Large intestine (tissue), 3 donors: ENCODE data around the gene MRPL16. TPM values are rescaled to one million over a fixed set of nuclear protein-coding genes. Genes with fewer than 3 reads are reported as not detected.
"Not testable (repeated sequence)": the region's sequence is repeated elsewhere in the genome, so short reads cannot be mapped to it uniquely, and the experiment has no call there.

Experiments used
- DNase-seq, 2 donors: peaks; one replicate each; pipeline versions ENCODE4 v3.0.0 to v3.0.0-alpha.2; 2013
- H3K27ac ChIP-seq: one replicate; pipeline ENCODE4 v1.5.1; 2013; ENCODE audit warnings: low read length
- H3K27me3 ChIP-seq: 2 replicates; pipeline ENCODE4 v1.6.1; 2013; ENCODE audit warnings: low read length; ENCODE audit not compliant: control insufficient read depth, insufficient read depth
- H3K36me3 ChIP-seq: 2 replicates; pipeline ENCODE4 v1.6.1; 2013; ENCODE audit warnings: low read length; ENCODE audit not compliant: control insufficient read depth, insufficient read depth
- H3K4me1 ChIP-seq: one replicate; pipeline ENCODE4 v1.6.1; 2013; ENCODE audit warnings: low read length; ENCODE audit not compliant: control insufficient read depth, insufficient read depth
- H3K4me3 ChIP-seq: one replicate; pipeline ENCODE4 v1.5.1; 2013; ENCODE audit warnings: low read length
- H3K9me3 ChIP-seq: one replicate; pipeline ENCODE4 v1.6.1; 2013; ENCODE audit warnings: mild to moderate bottlenecking, low read depth, low read length, moderate library complexity; ENCODE audit not compliant: control insufficient read depth
- whole genome bisulfite sequencing: methylation state at CpG from one replicate; pipeline ENCODE4 v1.1.5; 2013; ENCODE audit warnings: low lambda C conversion rate; ENCODE audit not compliant: insufficient coverage; 5-methylcytosine and 5-hydroxymethylcytosine counted together
- polyA plus RNA-seq: library from polyadenylated mRNA; unstranded; fragments of 120-200 nt; gene quantifications from one replicate; pipeline ENCODE4 v1.2.1, GENCODE V29; 2013

The MRPL16 gene
- polyA plus RNA-seq, 1 donor: 52.4 TPM

GRCh38 chr11:59794417-59794816, 16.2 kb downstream of the MRPL16 start:
- Histone ChIP-seq H3K9me3 (no peaks in the 10 kb centered on the region), H3K4me3 (no peak overlapping the region), H3K4me1 (no peaks in the 10 kb centered on the region), H3K27me3 (no peaks in the 10 kb centered on the region), H3K36me3 (peaks cover 85% of the 10 kb centered on the region), H3K27ac (no peak overlapping the region)
- WGBS: 100% methylated on average over 1 of the region's 3 CpGs
- DNase-seq: no peak

GRCh38 chr11:59792507-59792906, 18.1 kb downstream of the MRPL16 start:
- DNase-seq: no peak
- no peak overlapping the region for H3K4me3 ChIP-seq
- H3K4me1 ChIP-seq: peaks cover 4% of the 10 kb centered on the region
- WGBS: no CpG with 5 or more reads among the region's 1 CpG
- no peaks in the 10 kb centered on the region for H3K27me3 ChIP-seq
- no peaks in the 10 kb centered on the region for H3K9me3 ChIP-seq
- H3K36me3 ChIP-seq: peaks cover 95% of the 10 kb centered on the region
- no peak overlapping the region for H3K27ac ChIP-seq

GRCh38 chr11:59791639-59792038, 18.9 kb downstream of the MRPL16 start:
- peaks cover 10% of the 10 kb centered on the region for H3K4me1 ChIP-seq
- peaks cover 89% of the 10 kb centered on the region for H3K36me3 ChIP-seq
- no peak overlapping the region for H3K27ac ChIP-seq
- DNase-seq: no peak
- no peaks in the 10 kb centered on the region for H3K27me3 ChIP-seq
- H3K9me3 ChIP-seq: no peaks in the 10 kb centered on the region
- WGBS: 0% methylated on average over 1 of the region's 4 CpGs
- no peak overlapping the region for H3K4me3 ChIP-seq

DNA sequence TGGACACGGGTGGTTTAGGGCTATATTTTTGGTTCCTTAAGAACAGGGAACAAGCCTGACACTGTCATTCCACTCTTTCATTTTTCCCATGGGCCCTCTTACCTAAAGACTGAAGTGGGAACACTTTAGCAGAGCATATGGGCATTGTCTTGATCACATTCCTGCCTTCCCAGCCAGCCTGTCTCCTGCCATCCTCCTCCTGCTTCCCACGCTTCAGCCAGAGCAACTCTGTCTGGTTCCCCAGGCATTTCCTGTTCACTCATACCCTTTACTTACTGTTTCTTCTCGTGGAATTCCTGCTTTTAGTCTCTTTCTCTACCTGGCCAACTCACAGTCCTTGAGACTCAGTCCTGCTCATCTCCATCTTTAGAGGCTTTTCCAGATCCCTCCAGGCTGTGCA, 22.8 kb downstream of the MRPL16 start:
- Histone ChIP-seq H3K4me3 (no peak overlapping the region), H3K4me1 (peaks cover 19% of the 10 kb centered on the region), H3K27me3 (no peaks in the 10 kb centered on the region), H3K36me3 (peaks cover 61% of the 10 kb centered on the region), H3K27ac (peak overlapping the region; percentile 86), H3K9me3 (peaks cover 3% of the 10 kb centered on the region)
- no CpG with 5 or more reads among the region's 3 CpGs for WGBS
- no peak for DNase-seq

- DNase-seq: no peak
- Histone ChIP-seq H3K36me3 (peaks cover 55% of the 10 kb centered on the region), H3K27ac (peak overlapping the region; percentile 86), H3K9me3 (peaks cover 3% of the 10 kb centered on the region), H3K4me3 (no peak overlapping the region), H3K27me3 (no peaks in the 10 kb centered on the region), H3K4me1 (peaks cover 19% of the 10 kb centered on the region)
- 80% methylated on average over 1 of the region's 4 CpGs for WGBS
These were observed 23.4 kb downstream of the MRPL16 start for GRCh38 chr11:59787255-59787588.

- H3K4me3 ChIP-seq: no peak overlapping the region
- H3K27me3 ChIP-seq: no peaks in the 10 kb centered on the region
- H3K27ac ChIP-seq: peak overlapping the region; percentile 86
- no CpG with 5 or more reads among the region's 4 CpGs for WGBS
- H3K9me3 ChIP-seq: peaks cover 3% of the 10 kb centered on the region
- H3K36me3 ChIP-seq: peaks cover 49% of the 10 kb centered on the region
- DNase-seq: no peak
- H3K4me1 ChIP-seq: peaks cover 19% of the 10 kb centered on the region
These were observed 24.8 kb downstream of the MRPL16 start for GRCh38 chr11:59785818-59786217.

DNA sequence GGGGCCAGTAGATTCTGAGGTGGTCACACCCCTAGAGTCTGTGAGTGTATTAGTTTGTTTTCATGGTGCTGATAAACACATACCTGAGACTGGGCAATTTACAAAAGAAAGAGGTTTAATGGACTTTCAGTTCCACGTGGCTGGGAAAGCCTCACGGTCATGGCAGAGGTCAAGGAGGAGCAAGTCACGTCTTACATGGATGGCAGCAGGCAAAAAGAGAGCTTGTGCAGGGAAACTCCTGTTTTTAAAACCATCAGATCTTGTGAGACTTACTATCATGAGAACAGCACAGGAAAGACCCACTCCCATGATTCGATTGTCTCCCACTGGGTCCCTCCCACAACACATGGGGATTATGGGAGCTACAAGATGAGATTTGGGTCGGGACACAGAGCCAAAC, 26.1 kb downstream of the MRPL16 start:
- not testable (repeated sequence) for DNase-seq, H3K27ac ChIP-seq, H3K27me3 ChIP-seq, H3K4me3 ChIP-seq, H3K9me3 ChIP-seq
- Histone ChIP-seq H3K36me3 (peaks cover 48% of the 10 kb centered on the region), H3K4me1 (peaks cover 26% of the 10 kb centered on the region)
- WGBS: no CpG with 5 or more reads among the region's 5 CpGs

- no CpG with 5 or more reads among the region's 4 CpGs for WGBS
- H3K36me3 ChIP-seq: peaks cover 44% of the 10 kb centered on the region
- no peak overlapping the region for H3K4me3 ChIP-seq
- H3K27me3 ChIP-seq: no peaks in the 10 kb centered on the region
- peaks cover 34% of the 10 kb centered on the region for H3K4me1 ChIP-seq
- no peak overlapping the region for H3K27ac ChIP-seq
- peaks cover 3% of the 10 kb centered on the region for H3K9me3 ChIP-seq
- DNase-seq: no peak
These were observed 26.9 kb downstream of the MRPL16 start for GRCh38 chr11:59783632-59784090.

DNA sequence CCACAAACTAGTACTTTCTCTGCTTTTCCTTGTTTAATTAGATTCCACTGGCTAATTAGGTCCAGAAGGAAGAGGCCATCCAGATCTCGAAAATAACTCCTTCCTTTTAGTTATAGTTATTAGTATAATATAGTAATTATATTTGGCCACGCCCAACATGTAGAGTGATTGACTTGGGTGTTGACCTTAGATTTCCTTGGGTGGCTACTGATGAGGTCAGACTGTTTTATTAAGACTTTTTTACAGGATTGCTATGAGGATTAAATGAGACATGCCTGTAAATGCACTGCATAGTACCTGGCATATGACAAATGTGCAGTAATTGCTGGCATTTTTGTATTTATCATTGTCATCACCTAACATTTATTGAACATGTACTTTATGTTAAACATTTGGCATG, 28.5 kb downstream of the MRPL16 start:
- Histone ChIP-seq H3K9me3 (peaks cover 3% of the 10 kb centered on the region), H3K27ac (no peak overlapping the region), H3K4me1 (peaks cover 40% of the 10 kb centered on the region), H3K4me3 (no peak overlapping the region), H3K36me3 (peaks cover 32% of the 10 kb centered on the region), H3K27me3 (no peaks in the 10 kb centered on the region)
- no peak for DNase-seq
- no CpG with 5 or more reads among the region's 2 CpGs for WGBS

DNA sequence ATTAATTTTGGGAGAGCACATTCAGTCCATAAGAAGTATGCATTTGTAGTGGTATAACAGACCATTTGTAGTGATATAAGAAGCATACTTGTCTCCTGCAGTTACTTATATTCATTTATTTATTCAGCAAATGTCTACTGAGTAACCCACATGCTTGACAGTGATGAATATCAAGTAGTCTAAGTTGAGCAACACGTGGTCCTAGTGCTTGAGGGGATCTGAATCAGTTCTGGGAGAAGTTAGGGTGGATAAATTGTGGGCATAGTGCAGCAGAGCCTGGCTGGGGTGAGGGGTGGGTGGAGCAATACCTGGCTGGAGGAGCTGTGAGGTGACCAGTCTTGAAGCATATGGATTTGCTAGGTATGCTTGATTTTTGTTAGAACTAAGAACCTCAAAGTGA, 31.1 kb downstream of the MRPL16 start:
- Histone ChIP-seq H3K27ac (peak overlapping the region; percentile 97), H3K9me3 (peaks cover 3% of the 10 kb centered on the region), H3K4me1 (peaks cover 50% of the 10 kb centered on the region), H3K27me3 (no peaks in the 10 kb centered on the region), H3K4me3 (no peak overlapping the region), H3K36me3 (peaks cover 44% of the 10 kb centered on the region)
- WGBS: no CpG with 5 or more reads among the region's 1 CpG
- DNase-seq: no peak

GRCh38 chr11:59778122-59778521, 32.5 kb downstream of the MRPL16 start:
- H3K4me3 ChIP-seq: no peak overlapping the region
- WGBS: no CpG with 5 or more reads among the region's 2 CpGs
- no peaks in the 10 kb centered on the region for H3K9me3 ChIP-seq
- H3K27me3 ChIP-seq: no peaks in the 10 kb centered on the region
- H3K4me1 ChIP-seq: peaks cover 52% of the 10 kb centered on the region
- DNase-seq: peak; percentile 94 to 98
- H3K27ac ChIP-seq: peak overlapping the region; percentile 97
- H3K36me3 ChIP-seq: peaks cover 46% of the 10 kb centered on the region
